ENCODE results near the gene DDIT3.

GRCh38 chr12:57560516-57560915 is 40.2 kb upstream of the DDIT3 start:
- no peak for TF ChIP-seq CTCF (CRISPR knock-in tag; IDR thresholded peaks at IDR 0.05)
- TF ChIP-seq ZNF564 (CRISPR knock-in tag; IDR thresholded peaks at IDR 0.05): no peak
- TF ChIP-seq TCF12 (IDR thresholded peaks at IDR 0.05): no peak
- TF ChIP-seq TCF12 (CRISPR knock-in tag; IDR thresholded peaks at IDR 0.05): no peak
- no peak for TF ChIP-seq SMARCC2 (IDR thresholded peaks at IDR 0.05)
- no peak for TF ChIP-seq HNRNPLL (IDR thresholded peaks at IDR 0.05; ENCODE audit: low read depth, low read length, poor library complexity, severe bottlenecking)
- no peak for TF ChIP-seq ZBTB3 (CRISPR knock-in tag; IDR thresholded peaks at IDR 0.05; ENCODE audit: borderline replicate concordance, low read depth)
- TF ChIP-seq ZNF780A (CRISPR knock-in tag; IDR thresholded peaks at IDR 0.05): no peak
- TF ChIP-seq TAF1 (CRISPR knock-in tag; IDR thresholded peaks at IDR 0.05): no peak
- no peak for TF ChIP-seq E2F5 (CRISPR knock-in tag; conservative IDR thresholded peaks at IDR 0.05)
- TF ChIP-seq PHF8 (CRISPR knock-in tag; IDR thresholded peaks at IDR 0.05): no peak

Data from HepG2 (cell line).